Hematopoietic multipotent progenitor cell treated with erythropoietin and hydrocortisone succinate and interleukin-3 and kit ligand, for 6 days (in vitro differentiated cells): Measurements from ENCODE around the gene ADAT1.

Experiments used
- DNase-seq: peaks from one replicate; pipeline ENCODE4 v3.0.0-alpha.2; 2015

Gene ADAT1

GRCh38 chr16:75575958-75576357, 47.1 kb downstream of the ADAT1 start:
- DNase-seq, result no peak

GRCh38 chr16:75573955-75574354, 49.1 kb downstream of the ADAT1 start:
- no peak for DNase-seq

- DNase-seq, result peak; percentile 73
These were observed 50.1 kb downstream of the ADAT1 start for GRCh38 chr16:75572864-75573542.

GRCh38 chr16:75570396-75571065, 52.5 kb downstream of the ADAT1 start:
- DNase-seq, result no peak

GRCh38 chr16:75567911-75568310, 55.2 kb downstream of the ADAT1 start:
- DNase-seq, result no peak

GRCh38 chr16:75566758-75567255, 56.3 kb downstream of the ADAT1 start:
- peak; percentile 44 for DNase-seq

GRCh38 chr16:75566040-75566757, 56.9 kb downstream of the ADAT1 start, which contains the start of gene GABARAPL2:
Gene GABARAPL2 (plus strand): TSS chr16:75566379. CDS start chr16:75566487, 108 bp downstream.
- peak; percentile 96 for DNase-seq

- no peak for DNase-seq
These were observed 57.4 kb downstream of the ADAT1 start for GRCh38 chr16:75565640-75566039.

- peak; percentile 18 for DNase-seq
These were observed 63.3 kb downstream of the ADAT1 start for GRCh38 chr16:75559564-75560372.

- DNase-seq, result no peak
These were observed 64.2 kb downstream of the ADAT1 start for GRCh38 chr16:75558846-75559401.

- no peak for DNase-seq
These were observed 66.6 kb downstream of the ADAT1 start for GRCh38 chr16:75556431-75556950.

GRCh38 chr16:75555707-75556430, 67.2 kb downstream of the ADAT1 start, which contains the start of gene TMEM231:
Gene TMEM231 (minus strand): TSS chr16:75556252. CDS start chr16:75556209, 43 bp downstream.
- DNase-seq, result peak; percentile 97

- DNase-seq, result peak; percentile 91
These were observed 67.8 kb downstream of the ADAT1 start for GRCh38 chr16:75555213-75555706.

- no peak for DNase-seq
These were observed 70.1 kb downstream of the ADAT1 start for GRCh38 chr16:75552951-75553350.

- peak; percentile 64 for DNase-seq
These were observed 72.8 kb downstream of the ADAT1 start for GRCh38 chr16:75550211-75550662.
